ENCODE results near the gene GSDMA.

Gene GSDMA

GRCh38 chr17:39962642-39963220 lies at the start of gene GSDMA:
Gene GSDMA, plus strand, starts transcription at chr17:39963004. Its CDS starts 2,684 bp downstream, at chr17:39965688.
- DNase-seq: no peak

- no peak for DNase-seq
These were observed 48.8 kb upstream of the GSDMA start for GRCh38 chr17:39913989-39914388.

DNA sequence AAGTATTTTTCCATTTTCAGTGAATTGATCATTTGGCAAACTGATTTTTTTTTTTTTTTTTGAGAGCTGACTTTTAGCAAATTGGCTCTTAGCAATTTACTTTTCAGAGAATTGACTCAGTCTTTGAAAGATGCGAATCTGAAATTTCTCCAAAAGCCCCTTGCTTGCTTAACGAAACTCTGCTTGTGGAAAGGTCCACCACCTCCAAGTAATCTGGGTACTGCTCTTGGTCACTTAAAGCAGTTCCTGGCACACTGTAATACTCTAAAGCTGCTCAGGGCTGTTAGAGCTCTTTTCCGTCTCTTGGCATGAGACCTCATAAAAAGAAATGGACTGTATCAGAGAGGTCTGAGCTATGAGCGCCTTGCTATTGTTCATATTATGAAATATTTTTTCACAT lies 47.2 kb upstream of the GSDMA start:
- no peak for DNase-seq

DNA sequence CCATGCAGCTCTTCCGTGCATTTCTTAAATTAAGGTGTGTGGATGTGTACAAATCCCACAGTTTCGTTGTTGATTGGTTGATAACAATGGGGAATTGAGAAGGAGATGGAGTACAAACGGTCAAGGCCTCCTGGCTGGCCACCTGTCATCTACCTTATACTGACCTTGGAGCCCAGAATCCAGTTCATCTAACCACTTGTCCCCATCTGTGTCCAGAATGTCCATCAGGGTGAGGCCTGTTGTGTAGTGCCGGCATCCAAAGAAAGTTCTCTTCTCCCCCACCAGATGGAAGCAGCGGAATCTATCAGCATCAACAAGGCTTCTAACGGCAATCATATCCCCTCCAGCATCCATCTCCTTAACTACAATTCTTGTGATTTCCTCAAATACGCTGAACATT lies 45.9 kb upstream of the GSDMA start:
- no peak for DNase-seq

- DNase-seq: no peak
These were observed 43.6 kb upstream of the GSDMA start for GRCh38 chr17:39919087-39919683.

DNA sequence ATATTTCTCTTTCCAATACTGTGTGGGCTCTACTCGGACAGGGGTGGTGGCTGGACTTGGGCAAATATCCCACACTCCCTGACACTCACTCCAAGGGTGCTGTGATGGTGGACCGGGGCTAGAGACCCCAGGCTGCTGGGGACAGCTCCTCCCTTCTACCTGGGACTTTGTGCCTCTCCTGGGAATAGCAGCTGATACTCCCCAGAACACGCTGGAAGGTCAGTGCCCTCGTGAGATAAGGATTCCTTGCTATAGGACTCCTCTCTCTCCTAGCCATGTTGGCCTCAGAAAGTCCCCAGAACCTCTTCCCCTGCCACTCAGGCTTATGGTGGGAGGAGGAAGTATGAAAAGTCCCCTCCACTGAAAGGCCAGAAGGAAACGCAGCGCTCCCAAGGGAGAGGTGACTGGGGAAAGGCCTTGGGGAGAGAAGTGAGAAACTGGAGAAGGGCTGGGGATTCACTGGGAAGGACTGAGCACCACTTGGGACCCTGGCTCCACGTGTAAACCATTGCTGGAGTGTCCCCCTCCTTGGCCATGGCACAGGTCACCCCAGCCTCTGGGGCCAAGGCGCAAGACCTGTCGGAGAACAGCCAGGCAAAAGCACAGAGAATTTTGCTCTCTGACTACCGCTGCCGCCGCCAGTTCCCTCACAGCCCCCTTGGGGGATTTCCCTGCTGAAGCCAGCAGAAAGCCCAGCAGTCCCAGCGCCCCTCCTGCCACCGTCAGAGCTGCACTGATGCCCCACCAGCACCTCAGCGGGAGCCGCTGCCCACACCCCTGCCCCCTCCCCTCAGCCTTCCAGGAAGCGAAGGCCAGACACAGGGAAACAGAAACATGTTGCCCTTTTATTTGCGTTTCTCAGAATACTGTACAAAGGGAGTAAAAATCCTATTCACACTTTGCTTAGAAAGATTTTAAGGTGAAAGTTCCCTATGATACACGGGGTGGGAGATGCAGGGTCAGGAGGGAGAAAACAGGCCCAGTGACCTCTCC lies 42.3 kb upstream of the GSDMA start:
- no peak for DNase-seq

DNA sequence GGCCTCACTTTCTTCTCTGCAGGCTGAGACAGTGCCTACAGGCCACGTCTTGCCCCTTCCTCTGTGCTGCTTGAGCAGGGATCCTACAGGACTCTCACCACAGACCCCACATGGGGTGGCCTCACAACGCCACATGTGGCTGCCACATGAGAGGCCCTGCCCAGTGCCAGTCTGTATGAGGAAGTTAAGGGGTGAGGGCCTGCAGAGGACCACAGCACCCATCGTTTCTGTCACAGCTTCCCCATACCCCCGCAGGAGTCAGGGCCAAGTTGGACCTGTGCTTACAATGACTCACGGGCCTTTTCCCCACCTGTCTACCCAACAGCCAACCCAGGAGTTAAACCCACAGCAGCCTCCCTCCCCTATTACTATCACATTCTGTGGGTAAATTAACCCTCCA lies 41.5 kb upstream of the GSDMA start:
- no peak for DNase-seq

DNA sequence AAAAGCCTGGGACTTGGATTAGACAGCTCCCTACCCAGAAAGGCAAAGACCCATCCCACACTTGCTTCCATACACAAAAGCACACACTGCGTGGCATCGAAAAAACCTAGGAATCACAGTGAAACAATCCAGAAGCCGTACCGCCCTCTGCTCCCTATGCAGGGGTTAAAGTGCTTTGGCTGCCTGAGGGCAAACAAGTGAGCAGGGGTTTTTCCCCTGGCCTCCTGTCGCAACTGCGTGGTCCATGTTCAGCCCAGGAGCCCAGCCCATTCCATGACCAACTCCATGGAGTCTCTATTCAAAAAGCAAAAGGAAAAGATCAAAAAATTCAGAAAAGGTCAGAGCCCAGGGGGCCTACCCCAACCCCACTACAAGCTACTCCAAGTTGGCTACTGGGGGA lies 40.8 kb upstream of the GSDMA start:
- DNase-seq: no peak

GRCh38 chr17:39923230-39923629 lies 39.6 kb upstream of the GSDMA start:
- no peak for DNase-seq

- DNase-seq: no peak
These were observed 38.7 kb upstream of the GSDMA start for GRCh38 chr17:39923836-39924690.

- DNase-seq: no peak
These were observed 38.1 kb upstream of the GSDMA start for GRCh38 chr17:39924691-39925055.

DNA sequence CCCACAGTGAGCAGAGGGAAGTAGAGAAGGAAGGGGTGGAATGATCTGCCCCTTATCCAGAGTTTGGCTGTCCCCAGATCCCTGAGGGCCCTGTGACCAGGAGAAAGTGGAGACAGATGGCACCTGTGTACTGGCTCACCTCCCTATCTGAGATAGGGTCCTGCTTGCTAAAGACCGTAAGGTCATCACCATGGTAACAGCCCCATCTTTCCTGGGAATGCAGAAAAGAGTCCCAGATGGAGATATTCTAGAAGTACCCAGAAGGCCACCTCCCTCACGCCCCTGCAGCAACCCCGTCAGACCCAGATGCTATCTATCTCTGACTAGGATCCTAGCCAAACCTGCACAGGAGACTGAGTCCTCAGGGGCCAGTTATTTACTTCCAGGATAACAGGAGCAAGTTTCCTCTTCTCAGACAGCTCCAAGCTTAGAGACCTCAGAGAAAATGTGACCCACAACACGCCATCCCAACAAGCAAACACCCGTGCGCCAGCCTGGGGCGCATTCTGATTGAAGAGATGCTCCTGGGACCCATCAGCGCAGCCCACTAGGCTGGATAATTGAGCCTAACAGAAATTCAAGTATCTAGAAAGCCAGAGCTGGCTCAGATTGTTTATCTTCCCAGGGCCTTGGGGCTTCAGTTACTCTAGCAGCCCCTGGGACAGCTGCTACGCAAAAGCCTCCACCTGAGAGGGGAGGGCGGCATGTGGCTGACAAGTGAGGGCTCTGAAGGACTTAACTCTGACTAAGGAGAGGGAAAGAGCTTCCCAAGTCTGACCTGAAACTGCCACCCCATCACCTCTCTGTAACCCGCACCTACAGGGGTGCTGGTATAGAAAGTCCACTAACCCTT lies 37.3 kb upstream of the GSDMA start:
- no peak for DNase-seq

DNA sequence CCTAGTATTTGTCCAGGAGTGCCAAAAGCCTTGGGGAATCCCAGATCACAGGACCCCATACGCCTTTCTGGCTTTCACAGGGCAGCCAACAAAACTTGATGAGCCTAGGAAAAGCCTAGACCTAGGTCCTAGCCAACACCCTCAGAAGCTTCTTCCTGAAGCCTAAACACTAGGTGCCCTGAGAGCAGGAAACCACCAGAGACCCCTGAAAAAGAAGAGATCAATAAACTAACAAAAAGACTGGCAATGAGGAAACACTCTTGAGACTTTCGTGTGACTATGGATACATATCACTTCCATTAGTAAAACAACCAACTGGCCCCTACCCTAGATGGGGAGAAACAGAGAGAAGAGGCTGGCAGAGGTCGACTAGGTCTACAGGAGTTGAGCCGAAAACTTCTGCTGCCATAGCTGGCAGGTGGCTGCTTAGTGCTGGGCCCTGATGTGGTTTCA lies 36.6 kb upstream of the GSDMA start:
- DNase-seq: no peak

DNA sequence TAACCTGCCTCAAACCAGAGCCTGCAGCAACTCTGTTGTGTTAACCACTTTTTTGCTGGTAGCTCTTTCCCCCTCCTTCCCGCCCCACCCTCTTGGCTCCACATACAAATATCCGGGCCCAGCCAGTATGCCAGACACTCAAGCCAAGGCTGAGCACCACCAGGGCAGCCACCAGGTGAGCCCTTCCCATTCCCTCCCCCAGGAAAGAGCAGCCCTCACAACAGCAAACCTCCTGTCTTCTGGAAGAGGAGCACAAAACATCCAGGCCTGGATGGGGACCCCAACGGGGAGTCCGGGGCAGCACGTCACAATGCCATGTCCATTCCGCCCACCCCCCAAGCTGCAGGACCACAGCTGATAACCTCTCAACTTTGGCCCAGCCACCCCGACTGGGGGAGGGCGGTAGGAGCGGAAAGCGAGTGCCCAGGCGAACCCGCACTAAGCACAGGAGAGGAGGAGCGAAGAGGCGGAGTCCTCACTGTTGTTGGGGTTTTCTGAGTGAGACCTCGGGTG lies 36.2 kb upstream of the GSDMA start:
- no peak for DNase-seq

DNA sequence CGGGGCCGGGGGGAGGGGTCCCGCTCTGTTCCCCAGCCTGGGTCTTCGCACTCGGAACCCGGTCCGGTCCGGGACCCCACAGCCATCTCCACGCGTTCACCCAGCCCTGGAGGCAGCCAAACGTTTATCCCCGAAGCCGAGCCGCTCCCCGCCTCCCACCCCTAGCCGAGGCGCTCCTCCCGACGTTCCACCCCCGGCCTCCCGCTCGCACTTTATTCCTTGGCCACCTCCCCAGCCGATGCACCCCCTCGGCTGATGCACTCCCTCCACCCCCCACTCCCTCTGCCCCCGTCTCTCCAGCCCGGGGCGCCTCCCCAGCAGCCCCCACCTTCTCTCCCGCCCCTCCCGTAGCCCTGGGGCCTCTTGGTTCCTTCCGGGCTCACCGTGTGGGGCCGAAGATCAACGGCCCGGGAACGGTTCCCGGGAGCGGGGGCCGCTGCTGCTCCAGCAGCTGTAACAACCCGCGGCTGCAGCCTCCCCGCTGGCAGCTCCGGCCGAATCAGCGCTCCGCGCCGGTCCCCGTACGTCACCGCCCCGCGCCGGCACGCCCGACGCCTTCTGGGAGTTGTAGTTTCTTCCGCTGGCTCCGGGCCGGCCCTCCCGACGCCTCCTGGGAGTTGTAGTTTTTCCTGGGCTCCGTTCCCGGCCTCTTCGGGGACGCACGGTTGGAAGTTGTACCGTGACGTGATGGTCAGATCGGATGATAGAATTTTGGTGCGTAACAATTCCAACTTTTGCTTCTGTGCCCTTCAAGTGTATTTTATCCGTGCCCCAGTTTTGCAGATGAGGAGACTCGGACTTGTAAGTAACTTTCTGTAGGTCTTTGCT lies 35.5 kb upstream of the GSDMA start, which contains the start of the genes LRRC3C and ORMDL3:
TSS of gene LRRC3C (plus strand) at position 632 of the 828 bp plus-strand sequence. CDS start 13,792 bp downstream, outside the sequence.
TSS of gene ORMDL3 (minus strand) at position 501 of the 828 bp plus-strand sequence. CDS start 3,398 bp downstream, outside the sequence.
- DNase-seq: peak; percentile 83

DNA sequence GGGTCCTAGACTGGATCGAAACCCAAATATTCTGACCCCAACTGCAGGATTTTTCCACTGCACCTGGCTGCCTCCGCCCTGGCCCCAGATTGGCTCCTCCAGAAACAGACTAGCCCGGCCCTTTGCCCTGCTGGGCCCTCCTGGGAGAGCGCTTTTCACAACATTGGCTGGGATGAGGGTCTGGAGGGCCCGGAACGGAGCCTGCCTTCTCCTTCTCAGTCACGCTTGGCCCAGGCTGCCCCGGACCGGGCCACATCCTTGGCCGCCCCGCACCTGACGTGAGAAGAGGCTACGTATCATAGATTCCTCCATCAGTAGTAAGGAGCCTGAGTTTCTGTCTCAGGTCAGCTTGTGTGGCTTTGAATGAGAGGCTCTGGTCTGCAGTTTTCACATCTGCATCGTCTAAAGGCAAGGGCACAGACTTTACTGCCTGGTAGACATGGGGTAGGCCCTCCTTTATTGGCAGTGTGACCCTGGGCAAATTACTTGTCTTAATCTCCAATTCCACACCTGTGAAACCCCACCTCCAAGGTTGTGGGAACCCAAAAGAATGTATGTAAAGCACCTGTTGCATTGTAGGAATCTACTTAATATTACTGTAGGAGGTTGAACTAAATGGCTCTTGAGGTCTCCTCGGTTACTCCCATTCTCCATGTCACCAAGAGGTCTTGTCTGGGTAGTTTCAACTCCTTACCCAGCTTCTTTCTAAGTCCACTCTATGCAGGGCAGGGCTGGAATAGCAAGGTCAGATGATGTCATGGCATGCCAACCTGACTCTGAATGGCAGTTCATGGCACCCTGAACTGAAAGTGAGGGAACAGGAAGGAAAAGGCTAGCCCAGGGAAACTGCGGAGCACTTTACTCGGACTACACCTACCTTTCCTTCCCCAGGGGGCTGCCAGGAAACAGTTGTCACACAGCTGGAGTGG lies 34.6 kb upstream of the GSDMA start:
- no peak for DNase-seq

DNA sequence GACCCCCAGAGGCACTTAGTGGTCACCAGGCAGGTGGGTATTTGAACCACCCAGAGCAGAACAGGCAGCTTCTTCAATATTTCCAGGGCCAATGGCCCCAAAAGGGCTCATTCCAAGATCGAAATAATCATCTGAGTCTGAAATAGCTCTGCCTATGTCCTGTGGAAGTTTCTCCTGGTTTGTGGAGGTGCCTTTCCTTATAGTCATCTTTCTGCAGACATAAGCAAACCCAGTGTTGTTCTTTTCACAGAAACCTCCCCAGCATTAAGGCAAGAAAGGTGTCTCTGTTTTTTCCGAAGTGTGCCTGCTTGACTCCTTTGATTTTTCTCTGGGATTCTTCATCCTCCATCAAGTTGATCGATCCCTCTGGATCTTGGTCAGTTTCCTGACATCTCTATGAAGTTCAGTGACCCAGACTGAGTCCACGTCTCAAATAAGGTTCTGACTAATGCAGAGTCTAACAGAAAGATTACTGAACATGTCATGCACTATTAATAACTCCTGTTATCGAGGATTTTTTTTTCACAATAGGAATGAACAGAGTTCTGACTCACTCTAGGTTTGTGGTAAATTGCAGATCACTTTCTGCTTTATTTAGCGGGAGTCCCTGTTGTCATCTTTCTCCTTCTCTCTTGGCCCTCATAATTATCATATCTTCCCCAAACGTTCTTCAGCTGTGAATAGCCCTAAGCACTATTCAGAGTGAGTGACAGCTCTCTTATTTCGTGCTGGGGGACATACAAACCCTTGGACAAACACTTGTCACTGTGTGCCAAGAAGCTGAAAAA lies 33.8 kb upstream of the GSDMA start:
- no peak for DNase-seq

DNA sequence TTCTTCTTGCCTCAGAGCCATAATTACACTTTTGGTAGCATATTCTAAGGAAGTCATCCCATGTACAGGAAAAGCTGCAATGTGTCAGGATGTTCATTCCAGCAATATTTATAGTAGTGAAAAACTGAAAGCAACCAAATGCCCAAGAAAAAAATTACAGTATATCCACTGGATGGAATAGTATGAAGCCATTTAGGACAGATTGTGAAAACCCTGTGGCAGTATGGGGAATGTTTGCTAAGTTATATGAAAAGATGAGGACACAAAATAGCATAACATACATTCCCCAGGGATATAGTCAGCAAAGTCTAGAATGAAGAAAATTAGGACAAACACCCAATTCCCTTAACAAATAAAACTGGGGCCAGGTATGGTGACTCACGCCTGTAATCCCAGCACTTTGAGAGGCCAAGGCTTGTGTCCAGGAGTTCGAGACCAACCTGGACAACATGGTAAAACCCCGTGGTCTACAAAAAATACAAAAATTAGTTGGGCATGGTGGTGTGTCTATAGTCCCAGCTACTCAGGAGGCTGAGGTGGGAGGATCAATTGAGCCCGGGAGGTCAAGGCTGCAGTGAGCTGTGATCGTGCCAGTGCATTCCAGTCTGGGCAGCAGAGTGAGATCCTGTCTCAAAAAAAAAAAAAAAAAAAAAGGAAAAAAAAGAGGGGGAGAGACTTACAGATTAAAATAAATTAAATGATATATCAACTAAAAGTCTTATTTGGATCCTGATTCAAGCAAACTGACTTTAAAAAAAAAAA lies 33.0 kb upstream of the GSDMA start:
- no peak for DNase-seq

All from NCI-H1048 (cell line).